ENCODE data around the gene RTL3.

The RTL3 gene

DNA sequence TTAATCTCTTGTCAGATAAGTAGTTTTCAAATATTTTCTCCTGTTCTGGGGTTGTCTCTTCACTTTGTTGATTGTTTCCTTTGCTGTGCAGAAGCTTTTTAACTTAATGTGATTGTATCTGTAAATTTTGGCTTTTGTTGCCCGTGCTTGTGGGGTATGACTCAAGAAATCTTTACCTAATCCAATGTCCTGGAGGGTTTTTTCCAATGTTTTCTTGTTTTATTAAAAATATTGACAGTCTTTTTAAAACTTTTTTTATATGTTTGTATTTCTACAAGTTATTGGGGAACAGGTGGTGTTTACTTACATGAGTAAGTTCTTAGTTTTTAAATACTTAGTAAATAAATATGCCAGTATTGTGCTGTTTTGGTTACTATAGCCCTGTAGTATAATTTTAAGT lies 44.9 kb downstream of the RTL3 start:
- DNase-seq = no peak

All from stimulated activated CD4-positive, alpha-beta T cell treated with anti-CD3 and anti-CD28 coated beads, Interleukin-2, amount 100 ng/mL, for 48 hours (primary cell).